ENCODE data around the gene CRYL1.

The CRYL1 gene

GRCh38 chr13:20394506-20394905 lies 131.2 kb downstream of the CRYL1 start:
- DNase-seq: no peak

GRCh38 chr13:20394169-20394501 lies 131.5 kb downstream of the CRYL1 start:
- no peak for DNase-seq

GRCh38 chr13:20393273-20394168 lies 132.1 kb downstream of the CRYL1 start:
- no peak for DNase-seq

GRCh38 chr13:20392530-20392929 lies 133.1 kb downstream of the CRYL1 start:
- no peak for DNase-seq

GRCh38 chr13:20391597-20392452 lies 133.8 kb downstream of the CRYL1 start:
- no peak for DNase-seq

GRCh38 chr13:20390526-20391175 lies 135.0 kb downstream of the CRYL1 start:
- DNase-seq: no peak

- DNase-seq: no peak
Observed at GRCh38 chr13:20389696-20390525, 135.7 kb downstream of the CRYL1 start.

GRCh38 chr13:20388184-20388583 lies 137.5 kb downstream of the CRYL1 start:
- DNase-seq: no peak

GRCh38 chr13:20387441-20387971 lies 138.2 kb downstream of the CRYL1 start:
- DNase-seq: no peak

GRCh38 chr13:20387006-20387405 lies 138.7 kb downstream of the CRYL1 start:
- DNase-seq: no peak

- DNase-seq: no peak
Observed at GRCh38 chr13:20383058-20383457, 142.6 kb downstream of the CRYL1 start.

- no peak for DNase-seq
Observed at GRCh38 chr13:20381401-20381800, 144.3 kb downstream of the CRYL1 start.

GRCh38 chr13:20378721-20379120 lies 146.9 kb downstream of the CRYL1 start:
- no peak for DNase-seq

- DNase-seq: no peak
Observed at GRCh38 chr13:20377720-20378119, 147.9 kb downstream of the CRYL1 start.

- no peak for DNase-seq
Observed at GRCh38 chr13:20375871-20376270, 149.8 kb downstream of the CRYL1 start.

- DNase-seq: no peak
Observed at GRCh38 chr13:20373861-20374260, 151.8 kb downstream of the CRYL1 start.

GRCh38 chr13:20371825-20372224 lies 153.8 kb downstream of the CRYL1 start:
- no peak for DNase-seq

- DNase-seq: no peak
Observed at GRCh38 chr13:20370815-20371421, 154.7 kb downstream of the CRYL1 start.

GRCh38 chr13:20369886-20370361 lies 155.7 kb downstream of the CRYL1 start:
- DNase-seq: no peak

- no peak for DNase-seq
Observed at GRCh38 chr13:20366056-20366455, 159.6 kb downstream of the CRYL1 start.

- DNase-seq: no peak
Observed at GRCh38 chr13:20363603-20364002, 162.1 kb downstream of the CRYL1 start.

- DNase-seq: no peak
Observed at GRCh38 chr13:20363172-20363571, 162.5 kb downstream of the CRYL1 start.
